ENCODE data around the gene PDGFA.

DNA sequence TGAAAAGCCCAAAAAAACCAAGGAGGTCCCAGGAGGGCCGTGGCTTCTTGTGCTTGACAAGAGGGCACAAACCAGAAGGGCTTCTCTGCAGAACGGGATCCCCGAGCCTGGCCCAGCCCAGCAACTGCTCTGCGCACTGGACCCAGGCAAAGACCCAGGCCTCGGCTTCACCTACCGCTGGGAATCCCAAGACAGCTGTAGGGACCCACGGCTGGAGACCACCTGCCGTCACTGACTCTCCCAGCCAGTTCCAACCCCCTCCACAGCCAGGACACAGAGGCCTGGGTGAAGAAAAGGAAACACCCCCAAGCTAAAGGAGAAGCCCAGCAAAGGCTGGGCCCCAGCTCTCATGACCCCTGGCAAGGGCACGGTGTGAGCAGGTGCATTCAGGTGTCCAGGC, 24.3 kb downstream of the PDGFA start:
- TF ChIP-seq, protein P1, sequence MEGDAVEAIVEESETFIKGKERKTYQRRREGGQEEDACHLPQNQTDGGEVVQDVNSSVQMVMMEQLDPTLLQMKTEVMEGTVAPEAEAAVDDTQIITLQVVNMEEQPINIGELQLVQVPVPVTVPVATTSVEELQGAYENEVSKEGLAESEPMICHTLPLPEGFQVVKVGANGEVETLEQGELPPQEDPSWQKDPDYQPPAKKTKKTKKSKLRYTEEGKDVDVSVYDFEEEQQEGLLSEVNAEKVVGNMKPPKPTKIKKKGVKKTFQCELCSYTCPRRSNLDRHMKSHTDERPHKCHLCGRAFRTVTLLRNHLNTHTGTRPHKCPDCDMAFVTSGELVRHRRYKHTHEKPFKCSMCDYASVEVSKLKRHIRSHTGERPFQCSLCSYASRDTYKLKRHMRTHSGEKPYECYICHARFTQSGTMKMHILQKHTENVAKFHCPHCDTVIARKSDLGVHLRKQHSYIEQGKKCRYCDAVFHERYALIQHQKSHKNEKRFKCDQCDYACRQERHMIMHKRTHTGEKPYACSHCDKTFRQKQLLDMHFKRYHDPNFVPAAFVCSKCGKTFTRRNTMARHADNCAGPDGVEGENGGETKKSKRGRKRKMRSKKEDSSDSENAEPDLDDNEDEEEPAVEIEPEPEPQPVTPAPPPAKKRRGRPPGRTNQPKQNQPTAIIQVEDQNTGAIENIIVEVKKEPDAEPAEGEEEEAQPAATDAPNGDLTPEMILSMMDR (conservative IDR thresholded peaks at IDR 0.05; ENCODE audit: low read depth in 2 of 2) = no peak
- TF ChIP-seq EZH2 (IDR thresholded peaks at IDR 0.05; ENCODE audit: low read depth, unreplicated experiment) = no peak
- no peak for TF ChIP-seq EZH2phosphoT487 (IDR thresholded peaks at IDR 0.05; ENCODE audit: unreplicated experiment)
- TF ChIP-seq REST (IDR thresholded peaks at IDR 0.05; ENCODE audit: unreplicated experiment) = no peak
- TF ChIP-seq CREB1 (CRISPR knock-in tag; IDR thresholded peaks at IDR 0.05; ENCODE audit: low read depth) = no peak
- TF ChIP-seq, protein P2, sequence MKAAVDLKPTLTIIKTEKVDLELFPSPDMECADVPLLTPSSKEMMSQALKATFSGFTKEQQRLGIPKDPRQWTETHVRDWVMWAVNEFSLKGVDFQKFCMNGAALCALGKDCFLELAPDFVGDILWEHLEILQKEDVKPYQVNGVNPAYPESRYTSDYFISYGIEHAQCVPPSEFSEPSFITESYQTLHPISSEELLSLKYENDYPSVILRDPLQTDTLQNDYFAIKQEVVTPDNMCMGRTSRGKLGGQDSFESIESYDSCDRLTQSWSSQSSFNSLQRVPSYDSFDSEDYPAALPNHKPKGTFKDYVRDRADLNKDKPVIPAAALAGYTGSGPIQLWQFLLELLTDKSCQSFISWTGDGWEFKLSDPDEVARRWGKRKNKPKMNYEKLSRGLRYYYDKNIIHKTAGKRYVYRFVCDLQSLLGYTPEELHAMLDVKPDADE (IDR thresholded peaks at IDR 0.05) = no peak
- TF ChIP-seq ZNF114 (CRISPR knock-in tag; IDR thresholded peaks at IDR 0.05) = no peak

All from GM23338 (cell line).